Activated CD8-positive, alpha-beta memory T cell treated with anti-CD3 and anti-CD28 coated beads, Interleukin-2, amount 50 U/mL, for 24 hours (primary cell): ENCODE measurements around the gene IQSEC1.

Experiments used
- DNase-seq: peaks from one replicate; pipeline ENCODE4 v3.0.0-alpha.2; 2020; ENCODE audit errors: extremely low read depth

IQSEC1 gene

GRCh38 chr3:12967606-12968351 is 105.5 kb downstream of the IQSEC1 start:
- DNase-seq, result peak; percentile 70

DNA sequence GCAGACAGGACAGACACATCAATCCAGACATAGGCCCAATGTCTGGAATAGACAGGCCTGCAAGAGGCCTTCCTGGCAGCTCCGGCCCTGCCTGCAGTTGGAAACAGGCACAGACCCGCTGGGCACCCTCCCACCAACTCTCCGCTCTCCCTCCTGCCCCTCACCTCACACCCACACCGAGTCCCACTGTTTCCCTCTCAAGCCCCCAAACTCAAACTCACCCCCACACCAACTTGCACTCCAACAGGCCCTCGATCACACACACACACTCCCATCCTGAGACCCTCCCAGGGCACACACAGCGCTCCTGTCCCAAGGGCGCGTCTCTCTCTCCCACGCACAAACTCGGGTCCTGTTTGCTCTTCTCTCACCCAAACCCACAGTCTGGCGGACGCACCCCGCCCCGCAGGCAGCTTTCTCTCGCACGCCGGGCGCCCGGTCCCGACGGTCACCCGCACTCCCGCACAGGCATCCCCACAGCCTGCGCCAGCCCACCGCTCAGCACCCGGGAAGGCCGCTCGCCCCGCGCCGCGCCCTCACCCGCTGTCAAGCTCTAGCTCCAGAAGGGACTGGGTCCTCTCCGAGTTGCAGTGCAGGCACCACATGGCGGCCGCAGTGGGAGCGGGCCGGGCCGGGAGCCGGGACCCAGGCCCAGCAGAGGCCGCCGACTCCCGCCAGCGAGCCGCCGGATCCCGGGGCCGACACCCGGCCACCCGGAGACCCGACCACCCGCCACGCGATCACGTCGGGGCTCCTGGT is 106.2 kb downstream of the IQSEC1 start:
- DNase-seq, result no peak

GRCh38 chr3:12965999-12966846 is 107.0 kb downstream of the IQSEC1 start:
- no peak for DNase-seq

- DNase-seq, result no peak
Observed at GRCh38 chr3:12964711-12965612, 108.3 kb downstream of the IQSEC1 start.

DNA sequence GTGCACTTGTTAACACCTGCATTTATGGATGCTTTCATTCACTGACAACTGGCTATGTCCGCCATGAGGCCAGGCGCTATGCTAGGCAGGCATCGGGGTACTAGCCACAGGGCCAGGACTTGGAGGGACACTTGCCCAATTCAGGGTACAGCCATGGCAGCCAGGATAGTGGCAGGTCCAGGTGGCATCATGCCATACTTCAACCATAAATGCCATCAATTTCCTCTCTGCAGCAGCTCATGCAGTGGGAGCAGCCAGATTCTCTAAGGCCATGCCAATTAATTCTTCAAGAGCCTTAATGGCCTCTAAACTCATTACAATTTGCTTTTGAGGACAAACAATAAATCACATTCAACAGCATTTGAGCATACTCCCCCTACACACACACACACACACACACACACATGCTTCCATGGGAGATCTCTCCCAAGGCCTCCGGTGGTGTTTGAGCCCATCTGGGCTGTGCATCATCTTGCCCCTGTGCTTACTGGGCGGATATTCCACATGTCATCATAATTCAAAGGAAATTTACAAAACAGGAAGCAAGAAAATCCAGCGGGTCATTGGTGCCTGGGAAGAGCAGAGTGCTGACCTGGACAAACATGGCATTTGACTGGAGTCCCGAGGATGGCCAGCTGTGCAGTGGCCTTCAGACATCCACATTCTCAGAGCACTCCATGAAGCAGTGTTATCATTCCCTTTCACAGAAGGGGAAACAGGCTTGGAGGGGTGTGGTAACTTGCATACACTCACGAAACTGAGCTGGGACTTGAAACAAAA is 109.1 kb downstream of the IQSEC1 start:
- DNase-seq, result no peak

DNA sequence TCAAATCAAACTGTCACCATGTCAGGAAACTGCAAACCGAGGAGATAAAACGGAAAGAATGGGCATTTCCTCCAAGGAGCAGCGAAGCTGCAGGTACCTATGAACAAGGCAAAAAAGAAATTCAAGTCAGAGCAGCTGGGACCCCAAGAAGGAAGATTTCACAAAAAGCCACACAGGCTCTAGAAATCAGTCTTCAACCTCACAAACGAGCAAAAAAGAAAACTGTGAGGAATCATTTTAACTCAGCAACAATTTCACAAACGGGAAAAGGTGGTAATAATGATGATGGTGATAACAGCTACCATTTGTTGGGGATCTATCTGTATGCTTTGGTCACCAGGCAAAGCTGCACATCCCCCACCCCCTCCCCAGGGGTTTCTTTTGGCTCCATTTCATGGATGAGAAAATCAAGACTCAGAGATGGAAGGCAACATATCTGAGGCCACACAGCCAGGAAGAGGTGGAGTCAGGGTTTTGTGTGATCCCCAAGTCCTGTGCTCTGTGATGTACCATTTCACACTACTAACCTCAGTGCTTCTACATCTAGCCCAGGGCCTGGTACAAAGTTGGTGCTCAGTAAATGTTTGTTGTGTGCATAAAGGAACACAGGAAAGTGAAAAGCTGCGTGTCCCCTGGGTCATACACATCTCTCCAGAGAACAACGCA is 109.9 kb downstream of the IQSEC1 start:
- DNase-seq, result no peak

- DNase-seq, result no peak
Observed at GRCh38 chr3:12962292-12962691, 110.9 kb downstream of the IQSEC1 start.

DNA sequence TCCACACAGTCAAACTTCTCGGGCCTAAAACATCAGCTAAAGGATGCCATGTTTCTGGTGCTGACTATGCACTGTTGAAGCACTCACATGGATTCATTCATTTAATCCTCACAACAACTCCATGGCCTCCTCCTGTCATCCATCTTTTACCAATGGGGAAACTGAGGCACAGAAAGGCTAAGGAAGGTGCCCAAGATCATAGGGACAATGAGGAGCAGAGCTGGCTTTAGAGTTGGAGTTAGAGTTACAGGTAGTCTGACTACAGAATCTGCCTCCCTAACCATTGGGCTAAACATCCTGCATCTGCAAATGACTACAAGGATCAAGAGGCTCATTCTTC is 111.6 kb downstream of the IQSEC1 start:
- DNase-seq, result no peak

GRCh38 chr3:12961007-12961696 is 112.1 kb downstream of the IQSEC1 start:
- no peak for DNase-seq

DNA sequence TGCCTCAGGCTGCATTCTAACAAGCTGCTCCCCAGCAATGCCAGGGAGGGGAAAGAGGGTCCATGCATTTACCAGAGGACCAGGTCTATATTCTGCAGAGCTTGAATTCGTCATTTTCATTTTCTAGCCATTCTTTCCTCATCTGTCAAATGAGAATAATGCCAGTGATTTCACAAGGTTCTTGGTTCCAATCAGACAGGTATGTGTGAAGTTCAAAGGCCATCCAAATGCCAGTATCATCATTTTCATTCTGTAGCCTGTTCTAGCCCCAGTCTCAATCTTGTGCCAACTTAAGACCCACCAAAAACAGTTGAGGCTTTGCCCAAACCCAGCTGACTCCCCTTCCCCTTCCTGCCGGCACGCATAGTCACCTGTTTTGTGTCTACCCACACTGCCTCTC is 112.7 kb downstream of the IQSEC1 start:
- no peak for DNase-seq

GRCh38 chr3:12959838-12960378 is 113.3 kb downstream of the IQSEC1 start:
- no peak for DNase-seq

DNA sequence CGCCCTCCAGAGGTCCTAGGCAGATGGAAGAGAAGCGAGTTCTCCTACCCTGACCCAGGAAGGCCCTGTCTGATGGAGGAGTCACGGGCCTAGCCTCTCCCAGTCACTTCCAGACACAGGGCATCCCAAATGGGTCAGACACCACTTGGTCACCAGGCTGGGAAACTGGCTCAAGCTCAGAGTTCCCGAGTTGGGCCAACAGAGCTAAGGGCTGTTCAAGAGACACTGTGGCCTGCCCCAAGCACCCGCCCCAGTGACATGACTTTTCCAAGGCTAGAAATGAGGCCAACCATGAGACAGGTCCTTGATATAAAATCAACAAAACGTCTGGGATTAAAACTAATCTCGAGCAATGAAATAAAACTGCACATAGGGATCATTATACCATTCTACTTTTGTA is 113.8 kb downstream of the IQSEC1 start:
- no peak for DNase-seq

DNA sequence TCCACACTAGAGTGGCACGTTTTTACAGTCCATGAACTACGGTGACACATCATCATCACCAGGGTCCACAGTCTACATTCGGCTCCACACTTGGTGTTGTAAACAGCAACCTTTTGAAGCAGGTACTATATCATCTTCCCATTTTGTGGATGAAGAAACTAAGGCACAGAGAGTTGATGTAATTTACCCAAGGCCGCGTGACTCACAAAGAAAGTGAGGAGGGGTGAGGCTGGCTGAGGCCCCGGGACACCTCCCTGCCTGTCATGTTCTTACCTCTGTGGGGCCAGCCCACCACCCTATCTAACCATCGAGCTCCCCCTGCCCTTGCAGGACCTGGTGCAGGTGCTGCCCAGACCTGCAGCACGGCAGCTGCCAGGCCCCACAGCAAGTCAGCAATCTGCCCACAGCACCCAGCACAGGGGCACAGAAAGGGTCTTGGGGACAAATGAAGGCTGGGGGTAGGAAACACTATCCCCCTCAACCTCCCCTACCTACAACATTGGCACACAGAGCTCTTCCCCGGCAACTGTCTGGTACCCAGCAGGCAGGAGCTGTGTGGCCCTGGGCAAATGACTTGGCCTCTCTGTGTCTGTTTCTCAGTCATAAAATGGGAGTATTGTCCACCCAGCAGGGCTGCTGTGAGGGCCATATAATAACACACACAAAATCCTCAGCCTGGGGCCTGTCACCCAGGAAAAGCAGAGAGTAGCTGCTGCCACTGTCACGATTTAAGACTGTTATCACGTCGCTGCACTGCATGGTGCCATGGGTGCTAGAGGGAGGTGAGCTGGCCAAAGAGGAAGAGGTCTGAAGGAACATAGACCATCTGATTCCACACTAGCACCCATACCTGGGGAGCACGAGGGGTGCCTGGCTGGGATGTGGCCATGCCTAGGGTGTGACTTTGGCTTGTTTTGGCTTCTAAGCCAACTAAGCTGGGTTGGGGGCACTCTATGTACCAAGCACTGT is 115.1 kb downstream of the IQSEC1 start:
- no peak for DNase-seq

DNA sequence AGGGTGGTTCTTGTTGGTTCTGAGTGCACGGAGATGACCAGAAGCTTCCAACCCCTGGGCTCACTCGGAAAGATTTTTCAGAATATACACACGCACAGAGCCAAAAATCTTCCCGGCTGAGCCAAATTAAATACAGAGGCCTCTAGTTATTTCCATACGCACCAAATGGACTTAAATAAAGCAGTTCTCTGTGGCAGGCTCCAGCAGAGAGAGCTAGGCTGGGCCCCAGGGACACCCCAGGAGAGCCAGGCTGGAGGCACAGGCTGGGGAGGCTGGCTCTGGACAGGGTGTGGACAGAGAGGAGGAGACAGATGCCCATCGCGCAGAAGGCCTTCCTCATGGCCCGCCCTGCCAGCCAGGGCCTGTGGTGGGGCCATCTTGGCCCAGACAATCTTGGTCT is 115.9 kb downstream of the IQSEC1 start:
- no peak for DNase-seq

DNA sequence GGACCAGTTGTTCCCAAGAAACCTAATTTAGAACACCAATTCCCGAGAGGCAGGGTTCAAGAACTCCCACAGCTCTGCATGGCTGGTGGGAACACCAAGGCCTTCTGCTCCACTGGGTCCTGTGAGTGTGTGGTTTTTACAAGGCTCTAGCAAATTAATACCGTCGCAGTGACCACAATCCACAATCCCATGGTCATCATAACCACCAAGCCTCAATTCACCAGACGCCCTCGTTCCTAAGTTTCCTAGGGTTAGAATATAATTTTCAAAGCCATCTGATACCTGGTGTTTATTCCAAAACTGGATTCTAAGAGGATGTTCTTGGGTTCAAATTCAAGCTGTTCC is 116.9 kb downstream of the IQSEC1 start:
- DNase-seq, result no peak

DNA sequence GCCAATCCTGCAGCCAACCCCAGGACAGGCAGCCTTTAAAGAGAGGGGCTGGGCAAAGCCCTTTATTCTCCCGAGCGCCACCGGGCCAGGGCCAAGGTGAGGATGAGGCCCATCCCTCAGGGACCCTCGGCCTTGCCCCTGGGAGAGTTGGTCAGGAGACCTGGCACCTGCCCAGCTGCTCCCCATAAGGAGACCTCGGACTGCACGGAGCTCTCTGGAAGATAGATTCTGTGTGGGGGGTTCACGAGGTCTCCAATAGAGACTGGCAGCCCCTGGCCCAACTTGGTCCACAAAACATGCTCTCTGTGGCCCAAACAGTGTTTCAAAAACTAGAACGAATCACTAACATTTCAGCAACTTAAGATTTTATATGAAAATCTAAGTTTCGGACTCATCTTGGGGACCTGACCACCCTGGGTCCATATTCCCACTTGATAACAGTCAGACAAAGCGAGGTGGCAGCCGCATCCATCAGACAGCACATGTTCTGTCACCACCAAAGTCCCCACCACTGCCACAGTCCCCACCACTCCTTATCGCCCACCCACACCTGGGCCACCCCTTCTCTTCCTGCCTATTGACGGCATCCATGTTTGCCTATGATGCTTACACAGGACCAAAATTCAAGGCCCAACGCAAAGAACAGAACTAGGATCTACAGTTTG is 117.4 kb downstream of the IQSEC1 start:
- no peak for DNase-seq

- DNase-seq, result no peak
Observed at GRCh38 chr3:12954891-12955650, 118.2 kb downstream of the IQSEC1 start.
